ENCODE results near the gene EHBP1L1. TPM values are rescaled to one million over a fixed set of nuclear protein-coding genes. Genes with fewer than 3 reads are reported as not detected.

EHBP1L1 gene
- total and polyA plus RNA-seq, 2 of the 13 experiments (the other 11 are each of a cell fraction or from before 2014, with no cell fraction given), result 8.3 to 10.6 TPM

DNA sequence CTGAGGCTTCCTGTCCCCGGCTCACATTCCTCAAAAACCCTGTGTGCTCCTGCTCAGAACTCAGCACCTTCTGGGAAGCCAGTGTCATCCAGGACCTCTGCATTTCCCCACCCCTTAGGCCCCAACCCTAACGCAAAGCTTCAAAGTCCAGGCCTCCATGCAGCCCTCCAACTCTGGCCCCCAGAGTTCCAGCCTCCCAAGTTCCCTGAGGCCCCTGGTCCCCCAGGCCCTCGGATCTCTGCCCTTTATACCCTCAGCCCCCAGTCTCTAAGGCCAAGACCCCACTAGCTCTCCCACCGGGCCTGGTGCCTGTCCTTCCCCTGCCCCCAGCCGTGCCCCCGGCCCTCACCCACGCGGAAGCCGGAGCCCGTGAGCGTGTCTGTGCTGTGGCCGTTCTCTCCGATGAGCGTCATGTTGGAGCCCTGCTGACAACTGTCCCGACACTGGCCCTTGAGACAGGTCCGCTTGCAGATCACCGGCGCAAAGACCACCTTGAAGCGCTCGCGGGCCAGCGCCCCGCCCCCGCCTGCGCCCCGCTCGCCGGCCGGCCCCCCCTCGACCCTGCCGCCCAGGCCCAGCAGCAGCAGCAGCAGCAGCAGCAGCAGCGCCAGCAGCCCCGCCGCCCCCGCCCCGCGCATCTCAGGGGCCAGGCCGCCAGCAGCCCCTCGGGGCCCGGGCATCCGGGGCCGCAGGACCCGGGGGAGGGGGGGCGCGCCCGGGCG lies 18.4 kb upstream of the EHBP1L1 start (continued):
- TF ChIP-seq, protein P1, sequence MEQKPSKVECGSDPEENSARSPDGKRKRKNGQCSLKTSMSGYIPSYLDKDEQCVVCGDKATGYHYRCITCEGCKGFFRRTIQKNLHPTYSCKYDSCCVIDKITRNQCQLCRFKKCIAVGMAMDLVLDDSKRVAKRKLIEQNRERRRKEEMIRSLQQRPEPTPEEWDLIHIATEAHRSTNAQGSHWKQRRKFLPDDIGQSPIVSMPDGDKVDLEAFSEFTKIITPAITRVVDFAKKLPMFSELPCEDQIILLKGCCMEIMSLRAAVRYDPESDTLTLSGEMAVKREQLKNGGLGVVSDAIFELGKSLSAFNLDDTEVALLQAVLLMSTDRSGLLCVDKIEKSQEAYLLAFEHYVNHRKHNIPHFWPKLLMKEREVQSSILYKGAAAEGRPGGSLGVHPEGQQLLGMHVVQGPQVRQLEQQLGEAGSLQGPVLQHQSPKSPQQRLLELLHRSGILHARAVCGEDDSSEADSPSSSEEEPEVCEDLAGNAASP (CRISPR knock-in tag; IDR thresholded peaks at IDR 0.05; ENCODE audit: borderline replicate concordance), result 0 out of 2 replicates have a peak, but pooled peaks have one; percentile 22
- TF ChIP-seq, protein P2, sequence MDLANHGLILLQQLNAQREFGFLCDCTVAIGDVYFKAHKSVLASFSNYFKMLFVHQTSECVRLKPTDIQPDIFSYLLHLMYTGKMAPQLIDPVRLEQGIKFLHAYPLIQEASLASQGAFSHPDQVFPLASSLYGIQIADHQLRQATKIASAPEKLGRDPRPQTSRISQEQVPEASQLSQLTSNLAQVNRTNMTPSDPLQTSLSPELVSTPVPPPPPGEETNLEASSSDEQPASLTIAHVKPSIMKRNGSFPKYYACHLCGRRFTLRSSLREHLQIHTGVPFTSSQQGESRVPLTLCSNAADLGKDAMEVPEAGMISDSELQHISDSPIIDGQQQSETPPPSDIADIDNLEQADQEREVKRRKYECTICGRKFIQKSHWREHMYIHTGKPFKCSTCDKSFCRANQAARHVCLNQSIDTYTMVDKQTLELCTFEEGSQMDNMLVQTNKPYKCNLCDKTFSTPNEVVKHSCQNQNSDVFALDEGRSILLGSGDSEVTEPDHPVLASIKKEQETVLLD (CRISPR knock-in tag; IDR thresholded peaks at IDR 0.05; ENCODE audit: low read depth), result no peak
- TF ChIP-seq, protein P3, sequence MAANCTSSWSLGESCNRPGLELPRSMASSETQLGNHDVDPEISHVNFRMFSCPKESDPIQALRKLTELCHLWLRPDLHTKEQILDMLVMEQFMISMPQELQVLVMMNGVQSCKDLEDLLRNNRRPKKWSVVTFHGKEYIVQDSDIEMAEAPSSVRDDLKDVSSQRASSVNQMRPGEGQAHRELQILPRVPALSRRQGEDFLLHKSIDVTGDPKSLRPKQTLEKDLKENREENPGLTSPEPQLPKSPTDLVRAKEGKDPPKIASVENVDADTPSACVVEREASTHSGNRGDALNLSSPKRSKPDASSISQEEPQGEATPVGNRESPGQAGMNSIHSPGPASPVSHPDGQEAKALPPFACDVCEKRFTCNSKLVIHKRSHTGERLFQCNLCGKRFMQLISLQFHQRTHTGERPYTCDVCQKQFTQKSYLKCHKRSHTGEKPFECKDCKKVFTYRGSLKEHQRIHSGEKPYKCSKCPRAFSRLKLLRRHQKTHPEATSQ (CRISPR knock-in tag; IDR thresholded peaks at IDR 0.05; ENCODE audit: borderline replicate concordance), result no peak
- TF ChIP-seq, protein P4, sequence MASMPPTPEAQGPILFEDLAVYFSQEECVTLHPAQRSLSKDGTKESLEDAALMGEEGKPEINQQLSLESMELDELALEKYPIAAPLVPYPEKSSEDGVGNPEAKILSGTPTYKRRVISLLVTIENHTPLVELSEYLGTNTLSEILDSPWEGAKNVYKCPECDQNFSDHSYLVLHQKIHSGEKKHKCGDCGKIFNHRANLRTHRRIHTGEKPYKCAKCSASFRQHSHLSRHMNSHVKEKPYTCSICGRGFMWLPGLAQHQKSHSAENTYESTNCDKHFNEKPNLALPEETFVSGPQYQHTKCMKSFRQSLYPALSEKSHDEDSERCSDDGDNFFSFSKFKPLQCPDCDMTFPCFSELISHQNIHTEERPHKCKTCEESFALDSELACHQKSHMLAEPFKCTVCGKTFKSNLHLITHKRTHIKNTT (CRISPR knock-in tag; IDR thresholded peaks at IDR 0.05), result no peak
- TF ChIP-seq, protein P5, sequence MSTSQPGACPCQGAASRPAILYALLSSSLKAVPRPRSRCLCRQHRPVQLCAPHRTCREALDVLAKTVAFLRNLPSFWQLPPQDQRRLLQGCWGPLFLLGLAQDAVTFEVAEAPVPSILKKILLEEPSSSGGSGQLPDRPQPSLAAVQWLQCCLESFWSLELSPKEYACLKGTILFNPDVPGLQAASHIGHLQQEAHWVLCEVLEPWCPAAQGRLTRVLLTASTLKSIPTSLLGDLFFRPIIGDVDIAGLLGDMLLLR (CRISPR knock-in tag; IDR thresholded peaks at IDR 0.05), result no peak
- peak; percentile 24; the same call in 1 of the 2 replicates for TF ChIP-seq CEBPG (CRISPR knock-in tag; IDR thresholded peaks at IDR 0.05)
- TF ChIP-seq FLYWCH1 (CRISPR knock-in tag; IDR thresholded peaks at IDR 0.05), result no peak
- TF ChIP-seq GABPA (IDR thresholded peaks at IDR 0.05; ENCODE audit: low read depth, low read length), result no peak
- TF ChIP-seq GABPA (CRISPR knock-in tag; IDR thresholded peaks at IDR 0.05; ENCODE audit: low read depth), result no peak
- no peak for TF ChIP-seq NBN (conservative IDR thresholded peaks at IDR 0.05)
- TF ChIP-seq MED8 (CRISPR knock-in tag; IDR thresholded peaks at IDR 0.05; ENCODE audit: insufficient replicate concordance), result no peak
- TF ChIP-seq CREB1 (IDR thresholded peaks at IDR 0.05), result no peak
- no peak for TF ChIP-seq CREB1 (CRISPR knock-in tag; IDR thresholded peaks at IDR 0.05)
- peak; percentile 8 for TF ChIP-seq TAF15 (IDR thresholded peaks at IDR 0.05; ENCODE audit: low read depth, low read length, poor library complexity, severe bottlenecking)
- TF ChIP-seq, protein P6, sequence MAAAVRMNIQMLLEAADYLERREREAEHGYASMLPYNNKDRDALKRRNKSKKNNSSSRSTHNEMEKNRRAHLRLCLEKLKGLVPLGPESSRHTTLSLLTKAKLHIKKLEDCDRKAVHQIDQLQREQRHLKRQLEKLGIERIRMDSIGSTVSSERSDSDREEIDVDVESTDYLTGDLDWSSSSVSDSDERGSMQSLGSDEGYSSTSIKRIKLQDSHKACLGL (CRISPR knock-in tag; IDR thresholded peaks at IDR 0.05), result 0 out of 2 replicates have a peak, but pooled peaks have one; percentile 23
- no peak for TF ChIP-seq ZNF260 (CRISPR knock-in tag; IDR thresholded peaks at IDR 0.05; ENCODE audit: borderline replicate concordance, low read depth)
- TF ChIP-seq LCORL (IDR thresholded peaks at IDR 0.05), result no peak
- TF ChIP-seq LCORL (CRISPR knock-in tag; IDR thresholded peaks at IDR 0.05), result peak; percentile 36; the same call in 1 of the 2 replicates
- no peak for TF ChIP-seq JUNB (CRISPR knock-in tag; IDR thresholded peaks at IDR 0.05; ENCODE audit: borderline replicate concordance)
- no peak for TF ChIP-seq PRMT3 (CRISPR knock-in tag; IDR thresholded peaks at IDR 0.05; ENCODE audit: borderline replicate concordance, low read depth)
- TF ChIP-seq, protein P7, sequence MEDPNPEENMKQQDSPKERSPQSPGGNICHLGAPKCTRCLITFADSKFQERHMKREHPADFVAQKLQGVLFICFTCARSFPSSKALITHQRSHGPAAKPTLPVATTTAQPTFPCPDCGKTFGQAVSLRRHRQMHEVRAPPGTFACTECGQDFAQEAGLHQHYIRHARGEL (CRISPR knock-in tag; IDR thresholded peaks at IDR 0.05), result no peak
- TF ChIP-seq, protein P8, sequence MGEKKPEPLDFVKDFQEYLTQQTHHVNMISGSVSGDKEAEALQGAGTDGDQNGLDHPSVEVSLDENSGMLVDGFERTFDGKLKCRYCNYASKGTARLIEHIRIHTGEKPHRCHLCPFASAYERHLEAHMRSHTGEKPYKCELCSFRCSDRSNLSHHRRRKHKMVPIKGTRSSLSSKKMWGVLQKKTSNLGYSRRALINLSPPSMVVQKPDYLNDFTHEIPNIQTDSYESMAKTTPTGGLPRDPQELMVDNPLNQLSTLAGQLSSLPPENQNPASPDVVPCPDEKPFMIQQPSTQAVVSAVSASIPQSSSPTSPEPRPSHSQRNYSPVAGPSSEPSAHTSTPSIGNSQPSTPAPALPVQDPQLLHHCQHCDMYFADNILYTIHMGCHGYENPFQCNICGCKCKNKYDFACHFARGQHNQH (CRISPR knock-in tag; IDR thresholded peaks at IDR 0.05), result 0 out of 2 replicates have a peak, but pooled peaks have one; percentile 29

Data from HepG2 (cell line).